ENCODE measurements around the gene DBX2. TPM values are rescaled to one million over a fixed set of nuclear protein-coding genes. Genes with fewer than 3 reads are reported as not detected.
A peak's percentile ranks its signal among the peaks of the same experiment; 100 is the strongest.

Gene DBX2
- 0.27 to 0.35 TPM (median 0.27 TPM) in 3 replicates for total RNA-seq (2021)
- percentile 29 among the genes with signal in this experiment for Bru-seq, nascent RNA
- long read RNA-seq, experiment 1, partial matches to known transcripts, result 0 of 1 reads
- long read RNA-seq, experiment 1, other reads (novel, unspliced or antisense), result 0 of 1 reads
- long read RNA-seq, experiment 2, result 0 reads
- long read RNA-seq, experiment 3, result 0 reads

DNA sequence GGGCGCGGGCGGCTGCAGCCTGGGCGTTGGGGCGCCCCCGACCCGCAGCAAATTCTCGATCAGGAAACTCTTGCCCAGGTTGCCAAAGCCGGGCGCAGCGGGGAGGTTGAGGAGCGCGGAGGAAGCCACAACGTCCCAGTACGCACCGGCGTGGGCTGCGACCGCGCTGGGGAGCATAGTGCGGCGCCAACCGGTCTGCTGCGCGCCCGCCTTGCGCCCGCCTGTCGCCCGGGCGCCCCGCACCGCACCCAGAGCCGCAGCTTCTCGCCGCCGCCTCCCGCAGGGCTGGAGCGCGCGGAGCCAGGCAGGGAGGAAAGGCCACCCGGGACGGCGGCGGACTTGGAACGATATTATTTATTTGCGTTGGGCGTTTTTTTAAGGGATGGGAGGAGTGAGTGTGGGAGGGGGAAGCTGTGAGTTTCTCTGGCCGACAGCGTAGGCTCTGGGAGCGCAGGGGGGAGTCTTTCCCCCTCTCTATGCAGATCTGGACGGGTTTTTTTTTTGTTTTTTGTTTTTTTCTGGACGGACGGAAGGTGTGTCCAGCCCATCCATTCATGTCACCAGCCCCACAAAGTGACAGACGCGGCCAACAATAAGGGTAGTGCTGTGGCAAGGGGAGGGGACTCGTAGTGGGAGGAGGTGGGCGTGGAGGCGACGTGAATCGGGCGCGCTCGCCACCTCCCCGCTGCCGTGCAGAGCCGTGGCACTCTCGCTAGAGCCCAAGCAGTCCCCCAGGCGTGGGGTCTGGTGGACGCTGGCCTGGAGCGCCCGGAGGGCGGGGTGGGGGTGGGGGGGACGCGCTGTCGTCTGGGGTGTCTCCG is at the start of gene DBX2:
TSS of gene DBX2 (minus strand) at position 349 of the 821 bp plus-strand sequence. CDS start at position 177, 172 bp downstream.
- ATAC-seq, result peak; percentile 75
- H3K27ac Mint-ChIP-seq, result no peak within 1 kb of the TSS
- peak; percentile 23 for DNase-seq (ENCODE audit: low spot score)
- peaks cover 19% of the 10 kb centered on the region for H3K4me1 Mint-ChIP-seq
- H3K9me3 Mint-ChIP-seq, result no peaks in the 10 kb centered on the region
- ChIA-PET POLR2A (no interaction called here), CTCF (interaction anchor here (0.7 to 2.4 kb wide), 10 partner anchors 15 to 493 kb away, joined by 3 to 11 read pairs (median 4); no protein-coding TSS in a partner anchor)
- H3K27me3 Mint-ChIP-seq (ENCODE audit: low read depth), result peaks cover 47% of the 10 kb centered on the region
- peak within 1 kb of the TSS; percentile 88 for H3K4me3 Mint-ChIP-seq
- TF ChIP-seq JUN (CRISPR knock-in tag; IDR thresholded peaks at IDR 0.05), result no peak
- TF ChIP-seq ZNF219 (CRISPR knock-in tag; IDR thresholded peaks at IDR 0.05; ENCODE audit: borderline replicate concordance), result 0 out of 2 replicates have a peak, but pooled peaks have one; percentile 3
- TF ChIP-seq ZNF671 (CRISPR knock-in tag; IDR thresholded peaks at IDR 0.05), result no peak
- TF ChIP-seq, protein P1, sequence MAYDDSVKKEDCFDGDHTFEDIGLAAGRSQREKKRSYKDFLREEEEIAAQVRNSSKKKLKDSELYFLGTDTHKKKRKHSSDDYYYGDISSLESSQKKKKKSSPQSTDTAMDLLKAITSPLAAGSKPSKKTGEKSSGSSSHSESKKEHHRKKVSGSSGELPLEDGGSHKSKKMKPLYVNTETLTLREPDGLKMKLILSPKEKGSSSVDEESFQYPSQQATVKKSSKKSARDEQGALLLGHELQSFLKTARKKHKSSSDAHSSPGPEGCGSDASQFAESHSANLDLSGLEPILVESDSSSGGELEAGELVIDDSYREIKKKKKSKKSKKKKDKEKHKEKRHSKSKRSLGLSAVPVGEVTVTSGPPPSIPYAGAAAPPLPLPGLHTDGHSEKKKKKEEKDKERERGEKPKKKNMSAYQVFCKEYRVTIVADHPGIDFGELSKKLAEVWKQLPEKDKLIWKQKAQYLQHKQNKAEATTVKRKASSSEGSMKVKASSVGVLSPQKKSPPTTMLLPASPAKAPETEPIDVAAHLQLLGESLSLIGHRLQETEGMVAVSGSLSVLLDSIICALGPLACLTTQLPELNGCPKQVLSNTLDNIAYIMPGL (CRISPR knock-in tag; IDR thresholded peaks at IDR 0.05), result no peak
- TF ChIP-seq EMX1 (CRISPR knock-in tag; IDR thresholded peaks at IDR 0.05), result no peak
- TF ChIP-seq, protein P2, sequence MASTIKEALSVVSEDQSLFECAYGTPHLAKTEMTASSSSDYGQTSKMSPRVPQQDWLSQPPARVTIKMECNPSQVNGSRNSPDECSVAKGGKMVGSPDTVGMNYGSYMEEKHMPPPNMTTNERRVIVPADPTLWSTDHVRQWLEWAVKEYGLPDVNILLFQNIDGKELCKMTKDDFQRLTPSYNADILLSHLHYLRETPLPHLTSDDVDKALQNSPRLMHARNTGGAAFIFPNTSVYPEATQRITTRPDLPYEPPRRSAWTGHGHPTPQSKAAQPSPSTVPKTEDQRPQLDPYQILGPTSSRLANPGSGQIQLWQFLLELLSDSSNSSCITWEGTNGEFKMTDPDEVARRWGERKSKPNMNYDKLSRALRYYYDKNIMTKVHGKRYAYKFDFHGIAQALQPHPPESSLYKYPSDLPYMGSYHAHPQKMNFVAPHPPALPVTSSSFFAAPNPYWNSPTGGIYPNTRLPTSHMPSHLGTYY (CRISPR knock-in tag; IDR thresholded peaks at IDR 0.05), result no peak
- TF ChIP-seq, protein P3, sequence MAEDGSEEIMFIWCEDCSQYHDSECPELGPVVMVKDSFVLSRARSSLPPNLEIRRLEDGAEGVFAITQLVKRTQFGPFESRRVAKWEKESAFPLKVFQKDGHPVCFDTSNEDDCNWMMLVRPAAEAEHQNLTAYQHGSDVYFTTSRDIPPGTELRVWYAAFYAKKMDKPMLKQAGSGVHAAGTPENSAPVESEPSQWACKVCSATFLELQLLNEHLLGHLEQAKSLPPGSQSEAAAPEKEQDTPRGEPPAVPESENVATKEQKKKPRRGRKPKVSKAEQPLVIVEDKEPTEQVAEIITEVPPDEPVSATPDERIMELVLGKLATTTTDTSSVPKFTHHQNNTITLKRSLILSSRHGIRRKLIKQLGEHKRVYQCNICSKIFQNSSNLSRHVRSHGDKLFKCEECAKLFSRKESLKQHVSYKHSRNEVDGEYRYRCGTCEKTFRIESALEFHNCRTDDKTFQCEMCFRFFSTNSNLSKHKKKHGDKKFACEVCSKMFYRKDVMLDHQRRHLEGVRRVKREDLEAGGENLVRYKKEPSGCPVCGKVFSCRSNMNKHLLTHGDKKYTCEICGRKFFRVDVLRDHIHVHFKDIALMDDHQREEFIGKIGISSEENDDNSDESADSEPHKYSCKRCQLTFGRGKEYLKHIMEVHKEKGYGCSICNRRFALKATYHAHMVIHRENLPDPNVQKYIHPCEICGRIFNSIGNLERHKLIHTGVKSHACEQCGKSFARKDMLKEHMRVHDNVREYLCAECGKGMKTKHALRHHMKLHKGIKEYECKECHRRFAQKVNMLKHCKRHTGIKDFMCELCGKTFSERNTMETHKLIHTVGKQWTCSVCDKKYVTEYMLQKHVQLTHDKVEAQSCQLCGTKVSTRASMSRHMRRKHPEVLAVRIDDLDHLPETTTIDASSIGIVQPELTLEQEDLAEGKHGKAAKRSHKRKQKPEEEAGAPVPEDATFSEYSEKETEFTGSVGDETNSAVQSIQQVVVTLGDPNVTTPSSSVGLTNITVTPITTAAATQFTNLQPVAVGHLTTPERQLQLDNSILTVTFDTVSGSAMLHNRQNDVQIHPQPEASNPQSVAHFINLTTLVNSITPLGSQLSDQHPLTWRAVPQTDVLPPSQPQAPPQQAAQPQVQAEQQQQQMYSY (CRISPR knock-in tag; IDR thresholded peaks at IDR 0.05), result no peak
- TF ChIP-seq, protein P4, sequence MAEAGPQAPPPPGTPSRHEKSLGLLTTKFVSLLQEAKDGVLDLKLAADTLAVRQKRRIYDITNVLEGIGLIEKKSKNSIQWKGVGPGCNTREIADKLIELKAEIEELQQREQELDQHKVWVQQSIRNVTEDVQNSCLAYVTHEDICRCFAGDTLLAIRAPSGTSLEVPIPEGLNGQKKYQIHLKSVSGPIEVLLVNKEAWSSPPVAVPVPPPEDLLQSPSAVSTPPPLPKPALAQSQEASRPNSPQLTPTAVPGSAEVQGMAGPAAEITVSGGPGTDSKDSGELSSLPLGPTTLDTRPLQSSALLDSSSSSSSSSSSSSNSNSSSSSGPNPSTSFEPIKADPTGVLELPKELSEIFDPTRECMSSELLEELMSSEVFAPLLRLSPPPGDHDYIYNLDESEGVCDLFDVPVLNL (CRISPR knock-in tag; IDR thresholded peaks at IDR 0.05; ENCODE audit: borderline replicate concordance, low read depth), result no peak
- no peak for TF ChIP-seq ZNF263 (CRISPR knock-in tag; IDR thresholded peaks at IDR 0.05; ENCODE audit: low read depth)
- TF ChIP-seq, protein P5, sequence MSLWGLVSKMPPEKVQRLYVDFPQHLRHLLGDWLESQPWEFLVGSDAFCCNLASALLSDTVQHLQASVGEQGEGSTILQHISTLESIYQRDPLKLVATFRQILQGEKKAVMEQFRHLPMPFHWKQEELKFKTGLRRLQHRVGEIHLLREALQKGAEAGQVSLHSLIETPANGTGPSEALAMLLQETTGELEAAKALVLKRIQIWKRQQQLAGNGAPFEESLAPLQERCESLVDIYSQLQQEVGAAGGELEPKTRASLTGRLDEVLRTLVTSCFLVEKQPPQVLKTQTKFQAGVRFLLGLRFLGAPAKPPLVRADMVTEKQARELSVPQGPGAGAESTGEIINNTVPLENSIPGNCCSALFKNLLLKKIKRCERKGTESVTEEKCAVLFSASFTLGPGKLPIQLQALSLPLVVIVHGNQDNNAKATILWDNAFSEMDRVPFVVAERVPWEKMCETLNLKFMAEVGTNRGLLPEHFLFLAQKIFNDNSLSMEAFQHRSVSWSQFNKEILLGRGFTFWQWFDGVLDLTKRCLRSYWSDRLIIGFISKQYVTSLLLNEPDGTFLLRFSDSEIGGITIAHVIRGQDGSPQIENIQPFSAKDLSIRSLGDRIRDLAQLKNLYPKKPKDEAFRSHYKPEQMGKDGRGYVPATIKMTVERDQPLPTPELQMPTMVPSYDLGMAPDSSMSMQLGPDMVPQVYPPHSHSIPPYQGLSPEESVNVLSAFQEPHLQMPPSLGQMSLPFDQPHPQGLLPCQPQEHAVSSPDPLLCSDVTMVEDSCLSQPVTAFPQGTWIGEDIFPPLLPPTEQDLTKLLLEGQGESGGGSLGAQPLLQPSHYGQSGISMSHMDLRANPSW (CRISPR knock-in tag; conservative IDR thresholded peaks at IDR 0.05; ENCODE audit: low read depth), result no peak
- TF ChIP-seq NFE2L1 (CRISPR knock-in tag; IDR thresholded peaks at IDR 0.05), result peak; percentile 23; the same call in 1 of the 2 replicates
- peak; percentile 67 for TF ChIP-seq ZNF423 (CRISPR knock-in tag; IDR thresholded peaks at IDR 0.05)
- TF ChIP-seq ZNF121 (CRISPR knock-in tag; IDR thresholded peaks at IDR 0.05), result no peak
- TF ChIP-seq SOX15 (CRISPR knock-in tag; IDR thresholded peaks at IDR 0.05), result no peak
- TF ChIP-seq PRRX2 (CRISPR knock-in tag; IDR thresholded peaks at IDR 0.05), result no peak
- TF ChIP-seq, protein P6, sequence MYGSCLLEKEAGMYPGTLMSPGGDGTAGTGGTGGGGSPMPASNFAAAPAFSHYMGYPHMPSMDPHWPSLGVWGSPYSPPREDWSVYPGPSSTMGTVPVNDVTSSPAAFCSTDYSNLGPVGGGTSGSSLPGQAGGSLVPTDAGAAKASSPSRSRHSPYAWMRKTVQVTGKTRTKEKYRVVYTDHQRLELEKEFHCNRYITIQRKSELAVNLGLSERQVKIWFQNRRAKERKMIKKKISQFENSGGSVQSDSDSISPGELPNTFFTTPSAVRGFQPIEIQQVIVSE (CRISPR knock-in tag; IDR thresholded peaks at IDR 0.05; ENCODE audit: borderline replicate concordance), result no peak
- TF ChIP-seq, protein P7, sequence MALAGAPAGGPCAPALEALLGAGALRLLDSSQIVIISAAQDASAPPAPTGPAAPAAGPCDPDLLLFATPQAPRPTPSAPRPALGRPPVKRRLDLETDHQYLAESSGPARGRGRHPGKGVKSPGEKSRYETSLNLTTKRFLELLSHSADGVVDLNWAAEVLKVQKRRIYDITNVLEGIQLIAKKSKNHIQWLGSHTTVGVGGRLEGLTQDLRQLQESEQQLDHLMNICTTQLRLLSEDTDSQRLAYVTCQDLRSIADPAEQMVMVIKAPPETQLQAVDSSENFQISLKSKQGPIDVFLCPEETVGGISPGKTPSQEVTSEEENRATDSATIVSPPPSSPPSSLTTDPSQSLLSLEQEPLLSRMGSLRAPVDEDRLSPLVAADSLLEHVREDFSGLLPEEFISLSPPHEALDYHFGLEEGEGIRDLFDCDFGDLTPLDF (CRISPR knock-in tag; IDR thresholded peaks at IDR 0.05), result no peak
- TF ChIP-seq, protein P8, sequence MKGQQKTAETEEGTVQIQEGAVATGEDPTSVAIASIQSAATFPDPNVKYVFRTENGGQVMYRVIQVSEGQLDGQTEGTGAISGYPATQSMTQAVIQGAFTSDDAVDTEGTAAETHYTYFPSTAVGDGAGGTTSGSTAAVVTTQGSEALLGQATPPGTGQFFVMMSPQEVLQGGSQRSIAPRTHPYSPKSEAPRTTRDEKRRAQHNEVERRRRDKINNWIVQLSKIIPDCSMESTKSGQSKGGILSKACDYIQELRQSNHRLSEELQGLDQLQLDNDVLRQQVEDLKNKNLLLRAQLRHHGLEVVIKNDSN (CRISPR knock-in tag; IDR thresholded peaks at IDR 0.05), result no peak
- no peaks in the 10 kb centered on the region for H3K36me3 Mint-ChIP-seq
